ENCODE results near the gene BORCS8.
A peak's percentile ranks its signal among the peaks of the same experiment; 100 is the strongest.

BORCS8 gene

DNA sequence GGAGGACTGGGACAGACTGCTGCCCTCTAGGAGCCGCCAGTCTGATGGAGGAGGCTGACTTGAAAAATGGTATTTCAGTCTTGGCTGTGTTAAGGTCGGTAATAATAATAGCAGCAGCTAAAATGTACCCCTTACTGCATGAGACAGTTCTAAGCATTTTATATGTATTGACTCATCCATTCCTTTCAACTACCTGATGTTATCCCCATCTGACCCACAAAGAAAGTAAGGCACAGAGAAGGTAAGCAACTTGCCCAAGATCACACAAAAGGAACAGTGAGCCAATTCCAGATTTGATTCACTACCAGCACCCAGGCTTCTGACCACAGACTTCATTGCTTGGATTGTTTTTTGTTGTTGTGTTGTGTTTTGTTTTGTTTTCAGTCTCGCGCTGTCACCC, 23.8 kb upstream of the BORCS8 start:
- DNase-seq (ENCODE audit: low read depth, low spot score), result no peak
- no peak overlapping the region for H3K4me3 ChIP-seq (ENCODE audit: low read depth, low read length)
- in situ Hi-C loops (cut with HindIII; ENCODE audit: low sequenced_read_pairs), result no loop called here
- TF ChIP-seq, protein P1, sequence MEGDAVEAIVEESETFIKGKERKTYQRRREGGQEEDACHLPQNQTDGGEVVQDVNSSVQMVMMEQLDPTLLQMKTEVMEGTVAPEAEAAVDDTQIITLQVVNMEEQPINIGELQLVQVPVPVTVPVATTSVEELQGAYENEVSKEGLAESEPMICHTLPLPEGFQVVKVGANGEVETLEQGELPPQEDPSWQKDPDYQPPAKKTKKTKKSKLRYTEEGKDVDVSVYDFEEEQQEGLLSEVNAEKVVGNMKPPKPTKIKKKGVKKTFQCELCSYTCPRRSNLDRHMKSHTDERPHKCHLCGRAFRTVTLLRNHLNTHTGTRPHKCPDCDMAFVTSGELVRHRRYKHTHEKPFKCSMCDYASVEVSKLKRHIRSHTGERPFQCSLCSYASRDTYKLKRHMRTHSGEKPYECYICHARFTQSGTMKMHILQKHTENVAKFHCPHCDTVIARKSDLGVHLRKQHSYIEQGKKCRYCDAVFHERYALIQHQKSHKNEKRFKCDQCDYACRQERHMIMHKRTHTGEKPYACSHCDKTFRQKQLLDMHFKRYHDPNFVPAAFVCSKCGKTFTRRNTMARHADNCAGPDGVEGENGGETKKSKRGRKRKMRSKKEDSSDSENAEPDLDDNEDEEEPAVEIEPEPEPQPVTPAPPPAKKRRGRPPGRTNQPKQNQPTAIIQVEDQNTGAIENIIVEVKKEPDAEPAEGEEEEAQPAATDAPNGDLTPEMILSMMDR (IDR thresholded peaks at IDR 0.05; ENCODE audit: low read depth, low read length), result no peak

DNA sequence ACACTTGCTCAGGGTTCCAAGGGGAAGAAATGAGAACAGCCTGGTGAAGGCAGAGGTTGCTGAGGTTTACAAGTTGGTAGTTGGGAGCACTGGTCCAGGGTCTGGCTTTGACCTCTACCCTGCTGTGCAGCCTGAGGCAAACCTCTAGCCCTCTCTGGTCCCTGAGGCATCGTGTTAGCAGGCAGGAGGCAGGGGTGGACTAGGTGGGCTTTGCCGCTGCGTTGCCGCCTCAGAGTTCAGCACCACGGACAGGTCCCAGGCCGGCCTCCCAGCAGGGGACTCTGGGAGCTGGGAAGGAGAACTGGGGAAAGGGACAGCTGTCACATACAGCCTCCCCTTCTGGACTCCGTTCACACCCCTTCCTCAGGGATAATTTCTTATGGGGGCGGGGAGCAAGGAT, 22.9 kb upstream of the BORCS8 start:
- TF ChIP-seq, protein P1 (IDR thresholded peaks at IDR 0.05; ENCODE audit: low read depth, low read length), result no peak
- peak; percentile 29 for DNase-seq (ENCODE audit: low read depth, low spot score)
- in situ Hi-C loops (cut with HindIII; ENCODE audit: low sequenced_read_pairs), result no loop called here
- no peak overlapping the region for H3K4me3 ChIP-seq (ENCODE audit: low read depth, low read length)

DNA sequence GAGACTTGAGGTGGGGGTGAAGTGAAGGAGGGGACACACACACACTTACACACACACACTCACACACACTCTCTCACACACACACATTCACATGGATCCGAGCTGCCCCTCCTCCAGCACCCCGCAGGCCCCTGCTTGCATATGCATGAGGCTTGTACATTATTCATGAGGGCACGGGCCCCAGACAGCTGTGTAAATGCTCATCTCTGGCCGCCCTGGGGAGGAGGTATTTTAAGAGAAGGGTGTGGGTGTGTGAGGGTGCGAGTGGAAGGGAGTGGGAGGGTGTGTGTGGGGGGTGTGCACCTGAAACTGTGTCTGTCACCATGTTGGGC, 22.2 kb upstream of the BORCS8 start:
- in situ Hi-C loops (cut with HindIII; ENCODE audit: low sequenced_read_pairs), result no loop called here
- H3K4me3 ChIP-seq (ENCODE audit: low read depth, low read length), result no peak overlapping the region
- TF ChIP-seq, protein P1 (IDR thresholded peaks at IDR 0.05; ENCODE audit: low read depth, low read length), result no peak
- no peak for DNase-seq (ENCODE audit: low read depth, low spot score)

DNA sequence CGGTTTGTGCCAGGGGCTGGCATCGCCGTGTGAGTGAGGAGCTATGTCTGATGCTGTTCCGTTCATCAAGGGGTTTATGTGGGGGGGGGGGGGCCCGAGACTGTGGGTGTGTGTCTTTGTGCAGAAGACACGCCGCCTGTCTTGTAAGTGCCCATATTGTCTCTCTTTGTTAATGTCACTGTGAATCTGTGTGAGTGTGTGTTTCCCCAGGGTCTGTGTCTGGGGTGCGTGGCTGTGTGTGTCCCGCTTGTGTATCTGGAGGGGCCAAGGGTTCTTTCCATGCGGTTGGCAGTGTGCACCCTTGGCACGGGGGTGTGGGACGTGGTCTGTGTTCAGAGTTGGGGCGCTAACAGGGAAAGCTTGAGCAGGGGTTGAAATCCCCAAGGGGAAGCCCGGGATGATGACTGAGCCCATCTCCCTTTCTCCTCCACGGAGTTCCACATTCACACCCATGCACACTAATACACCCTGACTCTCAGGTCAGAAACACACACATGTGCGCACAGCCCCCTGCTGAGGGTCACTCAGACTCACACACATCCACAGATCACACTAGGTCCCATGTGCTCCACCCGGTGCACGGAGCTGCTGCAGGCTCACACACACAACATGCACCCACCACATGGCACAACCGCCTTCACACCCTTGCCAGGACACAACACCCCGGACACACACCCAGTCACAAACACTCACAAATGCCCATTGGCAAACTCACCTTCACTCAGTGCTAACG, 21.6 kb upstream of the BORCS8 start:
- no peak overlapping the region for H3K4me3 ChIP-seq (ENCODE audit: low read depth, low read length)
- no peak for DNase-seq (ENCODE audit: low read depth, low spot score)
- TF ChIP-seq, protein P1 (IDR thresholded peaks at IDR 0.05; ENCODE audit: low read depth, low read length), result no peak
- in situ Hi-C loops (cut with HindIII; ENCODE audit: low sequenced_read_pairs), result no loop called here

DNA sequence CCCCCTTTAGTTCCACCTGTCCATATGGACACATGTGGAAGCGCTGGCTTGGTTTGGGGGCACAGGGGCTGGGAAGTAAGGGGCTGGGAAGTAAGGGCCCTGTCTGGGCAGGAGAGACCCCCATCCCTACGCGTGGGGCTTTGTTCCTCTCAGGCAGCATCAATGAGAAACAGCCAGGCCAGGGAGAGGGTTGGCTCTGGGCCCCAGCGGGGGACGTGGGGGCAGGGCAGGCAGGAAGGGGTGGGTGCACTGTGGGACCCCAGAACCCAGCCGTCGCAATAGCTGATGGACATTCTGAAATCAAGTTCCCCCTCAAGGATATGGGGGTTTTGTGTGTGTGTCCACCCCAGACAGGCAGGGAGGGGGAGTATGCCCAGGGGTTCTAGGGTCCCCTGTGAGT, 21.0 kb upstream of the BORCS8 start:
- H3K4me3 ChIP-seq (ENCODE audit: low read depth, low read length), result no peak overlapping the region
- in situ Hi-C loops (cut with HindIII; ENCODE audit: low sequenced_read_pairs), result no loop called here
- TF ChIP-seq, protein P1 (IDR thresholded peaks at IDR 0.05; ENCODE audit: low read depth, low read length), result no peak
- DNase-seq (ENCODE audit: low read depth, low spot score), result no peak

DNA sequence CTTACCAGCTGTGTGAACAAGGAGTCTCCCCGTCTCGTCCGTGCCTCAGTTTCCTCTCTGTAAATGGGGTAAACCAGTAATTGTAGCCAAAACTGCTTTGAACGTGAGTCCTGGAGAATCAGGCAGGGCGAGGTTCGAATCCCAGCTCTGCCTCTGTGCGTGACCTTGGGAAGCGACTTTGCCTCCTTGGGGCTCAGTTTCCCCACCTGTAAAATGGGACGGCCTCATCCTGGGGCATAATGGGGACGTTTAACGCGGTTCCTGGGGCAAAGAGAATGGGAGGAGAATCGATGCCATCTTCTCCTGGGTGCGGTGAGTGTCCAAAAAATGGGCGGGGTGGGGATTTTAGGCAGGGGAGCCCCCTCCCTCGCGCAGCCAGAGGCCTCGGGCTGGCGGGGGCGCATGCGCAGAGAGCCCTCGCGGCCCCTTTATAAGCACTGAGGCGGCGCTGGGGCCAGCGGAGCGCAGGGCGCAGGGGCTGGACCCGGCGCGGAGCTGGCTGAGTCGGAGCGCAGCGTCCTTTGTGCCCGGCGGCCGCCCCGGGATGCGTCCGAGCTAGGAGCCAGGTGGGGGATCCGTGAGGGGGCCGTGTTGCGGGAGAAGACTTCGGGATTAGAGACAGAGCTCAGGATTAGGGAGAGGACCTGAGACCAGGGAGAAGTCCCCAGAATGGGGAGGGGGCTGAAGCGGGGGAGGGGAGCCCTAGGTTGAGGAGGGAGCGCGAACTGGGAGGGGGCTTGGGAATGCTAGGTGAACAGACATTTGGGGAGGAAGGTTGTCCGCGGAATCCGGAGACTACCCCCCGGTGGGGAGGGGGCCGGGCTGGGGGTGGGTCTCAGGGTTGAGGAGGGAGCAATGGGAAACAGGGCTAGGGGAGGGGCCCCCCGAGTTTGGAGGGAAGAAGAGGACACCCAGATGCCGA, 19.8 kb upstream of the BORCS8 start, which contains the start of gene NCAN:
Gene NCAN, plus strand, starts transcription at position 460 of the 922 bp plus-strand sequence. CDS start 4,996 bp downstream, outside the sequence.
- in situ Hi-C loops (cut with HindIII; ENCODE audit: low sequenced_read_pairs), result no loop called here
- H3K4me3 ChIP-seq (ENCODE audit: low read depth, low read length), result no peak within 1 kb of the TSS
- TF ChIP-seq, protein P1 (IDR thresholded peaks at IDR 0.05; ENCODE audit: low read depth, low read length), result no peak
- DNase-seq (ENCODE audit: low read depth, low spot score), result no peak
